SU-DHL-6 (cell line): ENCODE data around the gene TMPO.
"Not testable (repeated sequence)": the region's sequence is repeated elsewhere in the genome, so short reads cannot be mapped to it uniquely, and the experiment has no call there.

Experiments
- H2AFZ ChIP-seq: fragments of 200-600 bp; sonication (generic); 2 replicates; pipeline ENCODE4 v1.6.1; 2014; ENCODE audit warnings: low read depth, mild to moderate bottlenecking, moderate library complexity, mixed read lengths, antibody characterized with exemption, low read length; ENCODE audit not compliant: severe bottlenecking
- H3F3A ChIP-seq: fragments of 200-600 bp; shearing (Covaris generic); 2 replicates; pipeline ENCODE4 v1.6.0; 2016; ENCODE audit warnings: antibody characterized with exemption, mild to moderate bottlenecking; ENCODE audit not compliant: insufficient read depth
- H3K27ac ChIP-seq: fragments of 200-600 bp; sonication (generic); 2 replicates; pipeline ENCODE4 v1.5.1; 2016; ENCODE audit warnings: low read depth, mild to moderate bottlenecking, low read length, moderate library complexity, mixed read lengths
- H3K27me3 ChIP-seq: fragments of 200-600 bp; sonication (generic), shearing (Covaris generic); 2 replicates; pipeline ENCODE4 v1.6.0; 2014; ENCODE audit warnings: mild to moderate bottlenecking, low read length
- H3K36me3 ChIP-seq: fragments of 200-600 bp; sonication (generic); 2 replicates; pipeline ENCODE4 v1.6.1; 2014; ENCODE audit warnings: mild to moderate bottlenecking, low read length, mixed read lengths
- H3K4me2 ChIP-seq: fragments of 300-600, 200-600 bp; shearing (Covaris generic), sonication (generic); 2 replicates; pipeline ENCODE4 v1.6.0; 2014; ENCODE audit warnings: low read length, low read depth, mild to moderate bottlenecking; ENCODE audit not compliant: poor library complexity, severe bottlenecking
- H3K4me3 ChIP-seq: fragments of 200-600 bp; sonication (generic); 2 replicates; pipeline ENCODE4 v1.5.1; 2014; ENCODE audit warnings: antibody characterized with exemption, low read length, mild to moderate bottlenecking, mixed read lengths; ENCODE audit not compliant: insufficient read depth, poor library complexity, severe bottlenecking
- H3K79me2 ChIP-seq: fragments of 200-600 bp; sonication (generic); 2 replicates; pipeline ENCODE4 v1.6.1; 2014; ENCODE audit warnings: mild to moderate bottlenecking, low read length, moderate library complexity; ENCODE audit not compliant: insufficient read depth
- H3K9ac ChIP-seq: fragments of 200-600 bp; sonication (generic); 2 replicates; pipeline ENCODE4 v1.7.0; 2014; ENCODE audit warnings: mild to moderate bottlenecking, low read length
- H3K9me2 ChIP-seq: fragments of 200-600 bp; sonication (generic); replicated peaks from 2 replicates; pipeline ENCODE4 v1.6.1; 2014; ENCODE audit warnings: low read length; ENCODE audit not compliant: insufficient read depth
- H3K9me3 ChIP-seq: fragments of 200-600 bp; sonication (generic); 2 replicates; pipeline ENCODE4 v1.6.1; 2014; ENCODE audit warnings: low read length, mixed read lengths; ENCODE audit not compliant: insufficient read depth
- H4K20me1 ChIP-seq: fragments of 200-600 bp; sonication (generic); 2 replicates; pipeline ENCODE4 v1.6.1; 2014; ENCODE audit warnings: low read depth, mild to moderate bottlenecking, antibody characterized with exemption, low read length, moderate library complexity, mixed read lengths
- CTCF ChIP-seq: fragments of 200-600 bp; sonication (generic); IDR thresholded peaks from one replicate; pipeline ENCODE4 v1.5.1; 2017; ENCODE audit warnings: antibody characterized with exemption, mild to moderate bottlenecking, low read length, moderate library complexity; ENCODE audit not compliant: insufficient read depth, poor library complexity, severe bottlenecking
- EZH2phosphoT487 ChIP-seq: fragments of 200-600 bp; sonication (generic), shearing (Covaris generic); conservative IDR thresholded peaks from 2 replicates; pipeline ENCODE4 v1.6.1; 2018; ENCODE audit warnings: mild to moderate bottlenecking, antibody characterized with exemption, low read length, moderate library complexity, mixed read lengths

TMPO gene

DNA sequence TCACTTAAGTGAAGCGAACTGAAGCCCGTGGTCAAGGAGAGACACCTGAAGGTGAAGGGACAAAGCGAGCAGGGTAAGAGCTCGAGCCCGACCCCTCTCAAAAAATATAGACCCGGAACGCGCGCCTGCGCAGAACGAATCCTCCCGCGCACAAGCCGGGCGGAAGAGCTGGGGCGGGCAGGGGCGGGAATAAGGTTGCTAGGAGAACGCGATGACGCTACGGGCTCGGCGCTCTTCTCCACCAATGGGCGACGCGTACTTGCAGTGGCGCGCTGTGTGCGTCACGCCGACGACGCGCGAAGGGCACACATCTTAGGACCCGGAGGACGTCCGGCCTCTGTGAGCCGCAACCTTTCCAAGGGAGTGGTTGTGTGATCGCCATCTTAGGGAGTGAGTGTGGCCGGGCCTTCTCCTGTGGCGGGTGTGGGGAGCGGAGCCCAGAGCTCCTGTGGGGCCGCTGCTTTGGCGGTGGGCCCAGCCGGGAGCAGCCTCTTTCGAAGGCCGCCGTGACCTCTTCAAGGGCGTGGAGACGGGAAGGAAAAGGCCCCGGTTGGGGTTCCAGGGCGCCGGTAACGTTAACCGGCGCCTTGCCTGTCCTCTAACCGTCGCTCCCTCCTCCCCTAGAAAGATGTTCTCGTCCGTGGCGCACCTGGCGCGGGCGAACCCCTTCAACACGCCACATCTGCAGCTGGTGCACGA is 78.1 kb downstream of the TMPO start, which contains the start of gene SLC25A3:
Gene SLC25A3 (plus strand): TSS at position 336 of the 699 bp plus-strand sequence. CDS start 293 bp downstream, at position 629.
- Histone ChIP-seq H3K27ac (peak within 1 kb of the TSS; percentile 68), H3K27me3 (no peaks in the 10 kb centered on the region), H3K4me3 (peak within 1 kb of the TSS; percentile 70), H4K20me1 (peaks cover 29% of the 10 kb centered on the region), H3K79me2 (peaks cover 50% of the 10 kb centered on the region), H3K9me3 (no peaks in the 10 kb centered on the region), H2AFZ (peak within 1 kb of the TSS; percentile 30), H3K9me2 (no peaks in the 10 kb centered on the region), H3F3A (peaks cover 12% of the 10 kb centered on the region; the same call in 1 of the 2 replicates), H3K9ac (peak within 1 kb of the TSS; percentile 95), H3K4me2 (peak within 1 kb of the TSS; percentile 94), H3K36me3 (peaks cover 35% of the 10 kb centered on the region)
- TF ChIP-seq CTCF (no peak), EZH2phosphoT487 (no peak)

GRCh38 chr12:98594050-98594835 is 78.9 kb downstream of the TMPO start:
- Histone ChIP-seq H4K20me1 (peaks cover 29% of the 10 kb centered on the region), H3K9me2 (no peaks in the 10 kb centered on the region), H3K79me2 (peaks cover 50% of the 10 kb centered on the region), H3K27ac (peak overlapping the region; percentile 68), H3K4me2 (peak overlapping the region; percentile 94), H3K9ac (peak overlapping the region; percentile 95), H3K4me3 (peak overlapping the region; percentile 70), H3K36me3 (peaks cover 38% of the 10 kb centered on the region), H3K27me3 (no peaks in the 10 kb centered on the region), H3F3A (peaks cover 13% of the 10 kb centered on the region; the same call in 1 of the 2 replicates), H2AFZ (peak overlapping the region; percentile 30), H3K9me3 (no peaks in the 10 kb centered on the region)
- no peak for TF ChIP-seq EZH2phosphoT487
- no peak for TF ChIP-seq CTCF

GRCh38 chr12:98595243-98595988 is 80.0 kb downstream of the TMPO start:
- H3K4me3 ChIP-seq, result peak overlapping the region; percentile 70
- no peak for TF ChIP-seq EZH2phosphoT487
- TF ChIP-seq CTCF, result no peak
- H3K27ac ChIP-seq, result 0 out of 2 replicates have a peak overlapping the region, but pooled peaks have one; percentile 27
- H3F3A ChIP-seq, result peaks cover 18% of the 10 kb centered on the region; the same call in 1 of the 2 replicates
- H3K9me2 ChIP-seq, result no peaks in the 10 kb centered on the region
- H3K27me3 ChIP-seq, result no peaks in the 10 kb centered on the region
- peak overlapping the region; percentile 94 for H3K4me2 ChIP-seq
- peaks cover 29% of the 10 kb centered on the region for H4K20me1 ChIP-seq
- H3K9ac ChIP-seq, result peak overlapping the region; percentile 95
- H2AFZ ChIP-seq, result no peak overlapping the region
- peaks cover 50% of the 10 kb centered on the region for H3K79me2 ChIP-seq
- peaks cover 45% of the 10 kb centered on the region for H3K36me3 ChIP-seq
- no peaks in the 10 kb centered on the region for H3K9me3 ChIP-seq

DNA sequence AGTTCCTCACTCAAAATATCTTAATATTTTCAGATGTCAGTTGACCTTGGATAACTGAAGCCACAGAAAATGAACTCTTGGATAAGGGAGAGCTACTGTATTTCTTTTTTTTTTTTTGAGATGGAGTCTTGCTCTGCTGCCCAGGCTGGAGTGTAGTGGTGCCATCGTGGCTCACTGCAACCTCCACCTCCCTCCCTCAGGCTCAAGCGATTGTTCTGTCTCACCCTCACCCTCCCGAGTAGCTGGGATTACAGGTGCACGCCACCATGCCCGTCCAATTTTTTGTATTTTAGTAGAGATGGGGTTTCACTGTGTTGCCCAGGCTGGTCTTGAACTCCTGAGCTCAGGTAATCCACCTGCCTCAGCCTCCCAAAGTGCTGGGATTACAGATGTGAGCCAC is 81.9 kb downstream of the TMPO start:
- Histone ChIP-seq H3K36me3 (peaks cover 61% of the 10 kb centered on the region), H4K20me1 (peaks cover 29% of the 10 kb centered on the region), H3F3A (peaks cover 34% of the 10 kb centered on the region), H3K79me2 (peaks cover 50% of the 10 kb centered on the region)
- not testable (repeated sequence) for H3K9me2 ChIP-seq, H2AFZ ChIP-seq, H3K9me3 ChIP-seq, H3K4me3 ChIP-seq, H3K27ac ChIP-seq, H3K9ac ChIP-seq, H3K4me2 ChIP-seq, H3K27me3 ChIP-seq
